AG04450 (cell line): ENCODE data around the gene GPS2. TPM values are rescaled to one million over a fixed set of nuclear protein-coding genes. Genes with fewer than 3 reads are reported as not detected.

ENCODE experiments used
- CTCF ChIA-PET: fragments of 300-600, 350-600 bp; formaldehyde crosslinking; extraction: SDS; loops from one replicate; lab custom pipeline; 2022; ENCODE audit warnings: antibody characterized with exemption, inconsistent platforms; lab: Charles Lee
- POLR2A ChIA-PET: fragments of 350-600 bp; formaldehyde crosslinking; extraction: SDS; loops from one replicate; lab custom pipeline; 2021; ENCODE audit warnings: antibody characterized with exemption, inconsistent platforms; lab: Yijun Ruan, JAX
- DNase-seq: peaks from one replicate; pipeline ENCODE4 v3.0.0-alpha.2; 2011; ENCODE audit warnings: low read depth, low spot score
- H3K27ac ChIP-seq: one replicate; pipeline ENCODE4 v1.5.1; 2012; ENCODE audit warnings: low read depth, low read length, control low read depth
- H3K27me3 ChIP-seq: one replicate; pipeline ENCODE4 v1.6.0; 2012; ENCODE audit warnings: low read length; ENCODE audit not compliant: control insufficient read depth, insufficient read depth
- H3K4me3 ChIP-seq: 2 replicates; pipeline ENCODE4 v1.5.1; 2011; ENCODE audit warnings: mild to moderate bottlenecking, low read depth, low read length, control low read depth
- H3K9me3 ChIP-seq: 2 replicates; pipeline ENCODE4 v1.5.1; 2012; ENCODE audit warnings: low read length; ENCODE audit not compliant: control insufficient read depth, insufficient read depth
- CTCF ChIP-seq: IDR thresholded peaks from 2 replicates; pipeline ENCODE4 v1.5.1; 2011; ENCODE audit warnings: low read depth, low read length, control low read depth, inconsistent platforms
- polyA plus RNA-seq: library from polyadenylated mRNA; depleted of rRNA; stranded (reverse); fragments of >200 nt; gene quantifications from 2 replicates; pipeline ENCODE4 v1.2.3, GENCODE V29; 2011

Gene GPS2
- polyA plus RNA-seq, 1 experiment: 22.2 TPM

GRCh38 chr17:7306911-7307685, 8.1 kb downstream of the GPS2 start, which contains the start of gene EIF5A:
Gene EIF5A (plus strand): TSS chr17:7307628. CDS start chr17:7309636, 2,008 bp downstream.
- Histone ChIP-seq H3K4me3 (peak within 1 kb of the TSS; percentile 87), H3K27me3 (no peaks in the 10 kb centered on the region), H3K9me3 (peaks cover 4% of the 10 kb centered on the region; the same call in 1 of the 2 replicates), H3K27ac (peak within 1 kb of the TSS; percentile 87)
- CTCF ChIA-PET: no interaction called here
- peak; percentile 100 for DNase-seq
- POLR2A ChIA-PET: no interaction called here
- no peak for TF ChIP-seq CTCF

- CTCF ChIA-PET: interaction anchor here (2.6 kb wide), 1 partner anchor 8 kb away, joined by 20 read pairs; no protein-coding TSS in a partner anchor
- TF ChIP-seq CTCF: no peak
- H3K4me3 ChIP-seq: no peak overlapping the region
- H3K27me3 ChIP-seq: peaks cover 2% of the 10 kb centered on the region
- no peak for DNase-seq
- H3K27ac ChIP-seq: no peak overlapping the region
- POLR2A ChIA-PET: no interaction called here
- peaks cover 4% of the 10 kb centered on the region; the same call in 1 of the 2 replicates for H3K9me3 ChIP-seq
Observed at GRCh38 chr17:7304179-7304578, 11.0 kb downstream of the GPS2 start.

GRCh38 chr17:7296189-7296861, 18.8 kb downstream of the GPS2 start:
- Histone ChIP-seq H3K9me3 (peaks cover 4% of the 10 kb centered on the region; the same call in 1 of the 2 replicates), H3K4me3 (peak overlapping the region; percentile 27; the same call in 1 of the 2 replicates), H3K27me3 (peaks cover 30% of the 10 kb centered on the region), H3K27ac (no peak overlapping the region)
- ChIA-PET POLR2A (interaction anchor here (0.7 to 1.8 kb wide), 3 partner anchors 53 to 251 kb away, joined by 3 to 8 read pairs (median 4); partner anchors contain the start of genes ACADVL and DLG4), CTCF (interaction anchor here (0.5 to 3.6 kb wide), 22 partner anchors 8 to 944 kb away, joined by 3 to 65 read pairs (median 4); partner anchors contain the start of genes ACADVL, GPS2, SLC16A11 and SLC2A4)
- no peak for DNase-seq
- peak; percentile 85 for TF ChIP-seq CTCF

GRCh38 chr17:7295230-7296180, 19.7 kb downstream of the GPS2 start:
- ChIA-PET CTCF (interaction anchor here (1.1 to 3.6 kb wide), 10 partner anchors 10 to 294 kb away, joined by 3 to 65 read pairs (median 6); partner anchors contain the start of genes ACADVL, SLC2A4 and SOX15), POLR2A (interaction anchor here (0.7 to 1.8 kb wide), 3 partner anchors 52 to 250 kb away, joined by 3 to 8 read pairs (median 4); partner anchors contain the start of genes ACADVL and DLG4)
- H3K27me3 ChIP-seq: peaks cover 36% of the 10 kb centered on the region
- H3K9me3 ChIP-seq: peaks cover 4% of the 10 kb centered on the region; the same call in 1 of the 2 replicates
- H3K4me3 ChIP-seq: no peak overlapping the region
- no peak for TF ChIP-seq CTCF
- DNase-seq: no peak
- no peak overlapping the region for H3K27ac ChIP-seq
